Upper lobe of right lung (tissue), 1 donor: ENCODE results near the gene MFAP2. TPM values are rescaled to one million over a fixed set of nuclear protein-coding genes. Genes with fewer than 3 reads are reported as not detected.
"Not testable (repeated sequence)": the region's sequence is repeated elsewhere in the genome, so short reads cannot be mapped to it uniquely, and the experiment has no call there.

Source experiments
- ATAC-seq: fragments of 200-7000 bp; cut with Tn5 transposase; one replicate; pipeline ENCODE4 v1.9.1; 2020; ENCODE audit warnings: mild to moderate bottlenecking, moderate library complexity
- DNase-seq: peaks from one replicate; pipeline ENCODE4 v3.0.0-alpha.2; 2020
- H3K27ac ChIP-seq: fragments of 200-600 bp; one replicate; pipeline ENCODE4 v1.8.0; 2022
- H3K27me3 ChIP-seq: fragments of 200-600 bp; one replicate; pipeline ENCODE4 v1.8.0; 2022; ENCODE audit warnings: mild to moderate bottlenecking
- H3K36me3 ChIP-seq: fragments of 200-600 bp; one replicate; pipeline ENCODE4 v1.8.0; 2022
- H3K4me1 ChIP-seq: fragments of 200-600 bp; one replicate; pipeline ENCODE4 v1.8.0; 2022
- H3K4me3 ChIP-seq: fragments of 200-600 bp; one replicate; pipeline ENCODE4 v1.8.0; 2022; ENCODE audit warnings: mild to moderate bottlenecking
- H3K9me3 ChIP-seq: fragments of 200-600 bp; one replicate; pipeline ENCODE4 v1.8.0; 2022
- CTCF ChIP-seq: fragments of 200-600 bp; IDR thresholded peaks from one replicate; pipeline ENCODE4 v1.8.0; 2022; ENCODE audit warnings: antibody characterized with exemption
- intact Hi-C: fragments of 100-400 bp; cut with DNase I; formaldehyde crosslinking; loops from one replicate; pipeline ENCODE4 v1.11.0; 2022
- total RNA-seq: library from RNA; stranded (reverse); fragmentation: NEBNext Ultra II Directional; extraction: Animal tissue kit (Norgen Biotek cat#: 25700); gene quantifications from one replicate; pipeline ENCODE4 v1.2.1, GENCODE V29; 2021
- donor health status: DM: no; HTN: yes; CAD: no; lungs with severe emphysema.

MFAP2 gene
- total RNA-seq, 1 donor from 2014 or later, result 14.8 TPM

DNA sequence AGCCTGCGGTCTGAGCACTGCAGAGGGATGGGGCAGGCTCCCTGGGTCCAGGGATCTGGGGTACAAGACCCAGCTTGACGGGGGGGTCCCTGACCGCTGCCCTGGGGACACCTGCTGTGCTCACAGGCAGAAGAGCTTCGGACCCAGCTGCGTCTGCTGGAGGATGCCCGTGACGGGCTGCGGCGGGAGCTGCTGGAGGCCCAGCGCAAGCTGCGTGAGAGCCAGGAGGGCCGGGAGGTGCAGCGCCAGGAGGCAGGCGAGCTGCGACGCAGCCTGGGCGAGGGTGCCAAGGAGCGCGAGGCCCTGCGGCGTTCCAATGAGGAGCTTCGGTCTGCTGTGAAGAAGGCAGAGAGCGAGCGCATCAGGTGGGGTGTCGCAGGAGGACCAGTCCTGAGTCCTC lies 25.2 kb downstream of the MFAP2 start:
- Histone ChIP-seq H3K4me3 (no peak overlapping the region), H3K9me3 (no peaks in the 10 kb centered on the region), H3K4me1 (peaks cover 2% of the 10 kb centered on the region), H3K27ac (no peak overlapping the region), H3K27me3 (no peaks in the 10 kb centered on the region), H3K36me3 (no peaks in the 10 kb centered on the region)
- intact Hi-C loops, result loop anchor here (10.0 kb wide), 1 partner anchor 90 kb away; no protein-coding TSS in a partner anchor
- no peak for TF ChIP-seq CTCF
- no peak for ATAC-seq
- DNase-seq, result no peak

DNA sequence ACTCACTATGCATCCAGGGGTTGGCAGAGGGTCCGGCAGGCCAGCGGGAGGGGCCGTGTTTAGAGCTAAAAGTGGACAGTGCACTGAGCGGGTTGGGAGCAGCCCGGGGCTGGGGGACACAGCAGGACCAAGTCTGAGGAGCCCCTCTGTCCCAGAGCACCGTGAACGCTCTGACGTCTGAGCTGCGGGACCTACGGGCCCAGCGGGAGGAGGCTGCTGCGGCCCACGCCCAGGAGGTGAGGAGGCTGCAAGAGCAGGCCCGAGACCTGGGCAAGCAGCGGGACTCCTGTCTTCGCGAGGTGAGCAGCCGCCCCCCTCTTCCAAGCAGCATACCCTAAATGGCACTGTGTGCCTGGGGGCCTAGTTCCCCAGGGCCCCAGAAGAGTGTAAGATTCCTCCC lies 25.8 kb downstream of the MFAP2 start:
- Histone ChIP-seq H3K36me3 (no peaks in the 10 kb centered on the region), H3K4me1 (no peaks in the 10 kb centered on the region), H3K27me3 (no peaks in the 10 kb centered on the region), H3K27ac (no peak overlapping the region), H3K4me3 (no peak overlapping the region), H3K9me3 (no peaks in the 10 kb centered on the region)
- DNase-seq (no peak), ATAC-seq (no peak)
- intact Hi-C loops, result loop anchor here (10.0 kb wide), 1 partner anchor 90 kb away; no protein-coding TSS in a partner anchor
- no peak for TF ChIP-seq CTCF

- H3K4me3 ChIP-seq, H3K27me3 ChIP-seq, H3K36me3 ChIP-seq, H3K9me3 ChIP-seq, H3K27ac ChIP-seq, H3K4me1 ChIP-seq, DNase-seq, ATAC-seq: not testable (repeated sequence)
- intact Hi-C loops, result loop anchor here (10.0 kb wide), 1 partner anchor 92 kb away; no protein-coding TSS in a partner anchor
Observed at GRCh38 chr1:16952376-16952775, 28.0 kb downstream of the MFAP2 start.

GRCh38 chr1:16949026-16949425 lies 31.4 kb downstream of the MFAP2 start:
- H3K4me1 ChIP-seq, H3K36me3 ChIP-seq, H3K27ac ChIP-seq, H3K4me3 ChIP-seq, H3K9me3 ChIP-seq, DNase-seq, H3K27me3 ChIP-seq, ATAC-seq, intact Hi-C loops: not testable (repeated sequence)

DNA sequence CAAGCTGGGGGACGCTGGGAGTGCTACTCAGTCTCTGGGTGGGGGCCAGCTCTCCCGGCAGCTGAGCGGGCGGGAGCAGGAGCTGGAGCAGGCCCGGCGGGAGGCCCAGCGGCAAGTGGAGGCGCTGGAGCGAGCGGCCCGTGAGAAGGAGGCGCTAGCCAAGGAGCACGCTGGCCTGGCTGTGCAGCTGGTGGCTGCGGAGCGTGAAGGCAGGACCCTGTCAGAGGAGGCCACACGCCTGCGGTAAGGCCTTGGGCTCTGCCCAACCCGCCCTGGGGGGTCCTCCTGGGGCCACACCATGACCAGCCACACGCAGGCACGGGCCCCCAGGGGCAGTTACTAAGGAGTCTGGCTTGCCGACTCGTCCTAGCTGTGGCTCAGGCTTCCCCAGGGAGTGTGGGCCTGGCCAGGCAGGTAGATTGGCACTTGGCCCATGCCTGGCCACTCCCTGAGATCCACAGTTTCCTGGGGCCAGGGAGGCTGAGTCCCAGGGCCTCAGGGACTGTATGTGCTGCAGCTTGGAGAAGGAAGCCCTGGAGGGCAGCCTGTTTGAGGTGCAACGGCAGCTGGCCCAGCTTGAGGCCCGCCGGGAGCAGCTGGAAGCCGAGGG lies 32.0 kb downstream of the MFAP2 start:
- H3K9me3 ChIP-seq, DNase-seq, H3K4me1 ChIP-seq, H3K4me3 ChIP-seq, H3K27ac ChIP-seq, intact Hi-C loops, H3K36me3 ChIP-seq, H3K27me3 ChIP-seq: not testable (repeated sequence)
- peak; percentile 43 for ATAC-seq

- intact Hi-C loops, result no loop called here
Observed at GRCh38 chr1:16946646-16947045, 33.8 kb downstream of the MFAP2 start.

GRCh38 chr1:16946185-16946584 lies 34.2 kb downstream of the MFAP2 start:
- H3K36me3 ChIP-seq, H3K9me3 ChIP-seq, intact Hi-C loops, H3K4me1 ChIP-seq, DNase-seq, ATAC-seq, H3K27ac ChIP-seq, H3K4me3 ChIP-seq, H3K27me3 ChIP-seq: not testable (repeated sequence)

More at GRCh38 chr1:16946646-16947045, 33.8 kb downstream of the MFAP2 start:
- Histone ChIP-seq H3K27me3 (no peaks in the 10 kb centered on the region), H3K27ac (no peak overlapping the region), H3K9me3 (no peaks in the 10 kb centered on the region), H3K4me1 (no peaks in the 10 kb centered on the region), H3K4me3 (no peak overlapping the region), H3K36me3 (peaks cover 5% of the 10 kb centered on the region)
- DNase-seq (no peak), ATAC-seq (no peak)
- no peak for TF ChIP-seq CTCF

DNA sequence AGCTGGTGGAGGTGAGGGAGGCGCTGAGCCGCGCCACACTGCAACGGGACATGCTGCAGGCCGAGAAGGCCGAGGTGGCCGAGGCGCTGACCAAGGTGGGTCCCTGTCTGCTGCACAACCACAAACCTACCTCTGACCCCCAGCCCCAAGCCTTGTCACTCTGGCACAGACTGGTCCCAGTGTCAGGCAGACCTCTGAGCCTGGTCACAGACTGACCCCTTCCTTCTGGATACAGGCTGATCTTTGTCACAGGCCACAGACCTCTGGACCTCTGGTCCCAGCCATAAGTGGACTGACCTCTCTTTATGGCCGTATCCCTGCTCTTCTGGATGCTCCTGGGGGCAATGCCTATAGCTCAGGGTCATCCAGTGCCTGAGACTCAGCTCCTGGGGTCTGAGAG lies 34.9 kb downstream of the MFAP2 start:
- H3K27me3 ChIP-seq, H3K4me1 ChIP-seq, intact Hi-C loops, H3K27ac ChIP-seq, DNase-seq, H3K36me3 ChIP-seq, H3K9me3 ChIP-seq, H3K4me3 ChIP-seq: not testable (repeated sequence)
- ATAC-seq, result peak; percentile 18
